HFFc6 (cell line): ENCODE data around the gene KCNB1. TPM values are rescaled to one million over a fixed set of nuclear protein-coding genes. Genes with fewer than 3 reads are reported as not detected.

Experiments used
- DNase-seq: peaks from one replicate; pipeline ENCODE4 v3.0.0-alpha.2; 2018
- H3K27ac Mint-ChIP-seq: 2 replicates; pipeline ENCODE4 v1.8.0; 2020; ENCODE audit warnings: mild to moderate bottlenecking, mixed read lengths
- H3K27me3 Mint-ChIP-seq: 2 replicates; pipeline ENCODE4 v1.8.0; 2021; ENCODE audit warnings: mild to moderate bottlenecking, moderate library complexity, mixed read lengths; ENCODE audit not compliant: insufficient read depth
- H3K36me3 Mint-ChIP-seq: 2 replicates; pipeline ENCODE4 v1.8.0; 2021; ENCODE audit warnings: low read depth, mixed read lengths
- H3K4me1 Mint-ChIP-seq: 2 replicates; pipeline ENCODE4 v1.8.0; 2020; ENCODE audit warnings: low read depth, mixed read lengths
- H3K4me3 Mint-ChIP-seq: 2 replicates; pipeline ENCODE4 v1.8.0; 2020; ENCODE audit warnings: mild to moderate bottlenecking, moderate library complexity, mixed read lengths
- H3K9me3 Mint-ChIP-seq: 2 replicates; pipeline ENCODE4 v1.8.0; 2020; ENCODE audit warnings: mild to moderate bottlenecking, mixed read lengths
- total RNA-seq, 6 experiments: library from RNA; stranded (reverse); fragmentation: NEBNext Ultra II Directional; extraction: Animal tissue kit (Norgen Biotek cat#: 25700); gene quantifications; 2 replicates in 1 of 6; 3 replicates in 5 of 6; pipeline ENCODE4 v1.2.3, GENCODE V29; 2021
- TF ChIP-seq, protein P1 (sequence below): fragments of 200-600 bp; sonication (generic); IDR thresholded peaks from 2 replicates; pipeline ENCODE4 v1.5.0; 2021; ENCODE audit warnings: antibody characterized with exemption, mild to moderate bottlenecking

Gene KCNB1
- total RNA-seq, 6 experiments from 2014 or later: 0.05 to 1.2 (median 0.20) TPM

DNA sequence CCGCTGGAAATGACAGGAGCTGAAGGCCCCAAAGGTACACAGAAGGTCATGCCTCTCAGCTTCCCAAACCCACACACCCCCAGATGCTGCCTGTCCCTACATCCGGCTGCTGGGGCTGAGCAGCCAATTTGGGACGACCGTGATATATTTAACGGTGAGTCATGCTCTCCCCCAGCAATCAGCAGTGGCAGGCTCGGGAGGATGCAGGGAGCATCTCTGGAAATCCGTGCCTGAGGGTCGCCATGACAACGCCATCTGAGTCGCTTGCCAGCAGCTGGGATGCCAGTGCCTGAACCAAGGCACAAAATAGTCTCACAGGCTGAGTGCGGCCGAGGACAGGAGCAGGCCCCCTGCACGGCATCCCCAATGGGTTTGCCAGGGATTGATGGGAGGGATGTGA lies 57.9 kb downstream of the KCNB1 start:
- Mint-ChIP-seq H3K4me3 (no peak overlapping the region), H3K9me3 (no peaks in the 10 kb centered on the region), H3K27me3 (peaks cover 47% of the 10 kb centered on the region), H3K4me1 (peaks cover 5% of the 10 kb centered on the region; the same call in 1 of the 2 replicates), H3K27ac (no peak overlapping the region), H3K36me3 (no peaks in the 10 kb centered on the region)
- TF ChIP-seq, protein P1, sequence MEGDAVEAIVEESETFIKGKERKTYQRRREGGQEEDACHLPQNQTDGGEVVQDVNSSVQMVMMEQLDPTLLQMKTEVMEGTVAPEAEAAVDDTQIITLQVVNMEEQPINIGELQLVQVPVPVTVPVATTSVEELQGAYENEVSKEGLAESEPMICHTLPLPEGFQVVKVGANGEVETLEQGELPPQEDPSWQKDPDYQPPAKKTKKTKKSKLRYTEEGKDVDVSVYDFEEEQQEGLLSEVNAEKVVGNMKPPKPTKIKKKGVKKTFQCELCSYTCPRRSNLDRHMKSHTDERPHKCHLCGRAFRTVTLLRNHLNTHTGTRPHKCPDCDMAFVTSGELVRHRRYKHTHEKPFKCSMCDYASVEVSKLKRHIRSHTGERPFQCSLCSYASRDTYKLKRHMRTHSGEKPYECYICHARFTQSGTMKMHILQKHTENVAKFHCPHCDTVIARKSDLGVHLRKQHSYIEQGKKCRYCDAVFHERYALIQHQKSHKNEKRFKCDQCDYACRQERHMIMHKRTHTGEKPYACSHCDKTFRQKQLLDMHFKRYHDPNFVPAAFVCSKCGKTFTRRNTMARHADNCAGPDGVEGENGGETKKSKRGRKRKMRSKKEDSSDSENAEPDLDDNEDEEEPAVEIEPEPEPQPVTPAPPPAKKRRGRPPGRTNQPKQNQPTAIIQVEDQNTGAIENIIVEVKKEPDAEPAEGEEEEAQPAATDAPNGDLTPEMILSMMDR: no peak
- no peak for DNase-seq

DNA sequence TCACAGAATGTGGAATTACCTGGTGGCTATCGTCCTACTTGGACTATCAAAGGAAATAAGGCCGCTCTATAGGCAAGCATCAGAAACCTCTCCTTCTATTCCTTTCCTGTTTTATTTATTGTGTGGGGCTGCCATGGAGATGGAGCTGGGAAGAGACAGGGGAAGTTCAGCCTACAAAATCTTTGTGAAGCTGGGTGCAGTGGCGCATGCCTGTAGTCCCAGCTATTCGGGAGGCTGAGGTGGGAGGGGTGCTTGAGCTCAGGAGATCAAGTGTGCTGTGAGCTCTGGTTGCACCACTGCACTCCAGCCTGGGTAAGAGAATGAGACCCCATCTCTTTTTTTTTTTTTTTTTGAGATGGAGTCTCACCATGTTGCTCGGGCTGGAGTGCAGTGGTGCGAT lies 60.3 kb downstream of the KCNB1 start:
- H3K27me3 Mint-ChIP-seq: peaks cover 57% of the 10 kb centered on the region

DNA sequence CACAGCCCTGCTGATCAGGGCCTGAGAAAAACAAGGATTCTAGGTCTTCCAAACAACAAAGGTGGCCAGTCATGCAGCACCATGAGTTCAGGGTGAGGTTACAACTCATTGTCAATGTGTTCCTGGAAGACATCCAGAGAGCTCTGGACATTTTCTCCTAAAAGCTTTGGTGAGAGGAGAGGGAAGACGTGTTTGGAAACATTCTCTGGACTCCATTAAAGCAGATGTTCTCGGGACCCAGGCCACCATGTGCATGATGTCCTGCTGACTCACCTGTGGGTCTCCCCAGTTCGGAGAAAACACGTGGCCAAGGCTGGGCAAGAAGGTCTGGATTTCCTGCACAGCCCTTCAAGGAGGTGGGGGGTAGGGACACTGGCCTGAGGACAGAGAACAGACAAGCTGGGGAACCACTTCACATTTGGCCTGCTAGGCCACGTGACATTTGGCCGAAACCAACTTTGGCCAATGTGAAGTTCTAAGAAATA lies 61.6 kb downstream of the KCNB1 start:
- peaks cover 5% of the 10 kb centered on the region; the same call in 1 of the 2 replicates for H3K4me1 Mint-ChIP-seq
- TF ChIP-seq, protein P1: no peak
- H3K36me3 Mint-ChIP-seq: no peaks in the 10 kb centered on the region
- no peak for DNase-seq
- H3K4me3 Mint-ChIP-seq: no peak overlapping the region
- H3K27ac Mint-ChIP-seq: no peak overlapping the region
- H3K9me3 Mint-ChIP-seq: no peaks in the 10 kb centered on the region
- H3K27me3 Mint-ChIP-seq: peaks cover 57% of the 10 kb centered on the region

More for the DNA sequence above, 60.3 kb downstream of the KCNB1 start:
- TF ChIP-seq, protein P1: no peak
- DNase-seq: no peak
- no peak overlapping the region for H3K4me3 Mint-ChIP-seq
- no peaks in the 10 kb centered on the region for H3K36me3 Mint-ChIP-seq
- H3K9me3 Mint-ChIP-seq: no peaks in the 10 kb centered on the region
- peaks cover 5% of the 10 kb centered on the region; the same call in 1 of the 2 replicates for H3K4me1 Mint-ChIP-seq
- H3K27ac Mint-ChIP-seq: no peak overlapping the region

DNA sequence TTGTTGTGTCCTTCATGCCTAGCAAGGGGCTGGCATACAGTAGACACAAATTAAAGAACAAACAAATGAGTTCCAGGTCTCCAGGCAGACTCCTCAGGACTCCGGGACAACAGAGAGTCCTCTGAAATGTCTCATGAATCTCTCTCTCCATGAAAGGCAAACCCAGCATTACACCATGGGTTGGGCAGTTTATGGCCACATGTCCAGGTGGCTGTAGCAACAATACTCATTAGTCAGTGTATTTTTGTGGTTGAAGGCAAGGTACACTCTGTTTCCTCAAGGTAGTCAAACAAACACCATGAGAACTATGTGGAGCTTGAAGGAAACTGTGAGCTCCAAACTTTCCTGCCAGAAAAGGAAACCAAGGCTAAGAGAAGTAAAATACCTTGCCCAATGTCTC lies 62.2 kb downstream of the KCNB1 start:
- no peak for DNase-seq
- no peaks in the 10 kb centered on the region for H3K36me3 Mint-ChIP-seq
- peaks cover 58% of the 10 kb centered on the region for H3K27me3 Mint-ChIP-seq
- H3K27ac Mint-ChIP-seq: no peak overlapping the region
- no peaks in the 10 kb centered on the region for H3K9me3 Mint-ChIP-seq
- H3K4me3 Mint-ChIP-seq: no peak overlapping the region
- TF ChIP-seq, protein P1: no peak
- H3K4me1 Mint-ChIP-seq: peaks cover 5% of the 10 kb centered on the region; the same call in 1 of the 2 replicates

DNA sequence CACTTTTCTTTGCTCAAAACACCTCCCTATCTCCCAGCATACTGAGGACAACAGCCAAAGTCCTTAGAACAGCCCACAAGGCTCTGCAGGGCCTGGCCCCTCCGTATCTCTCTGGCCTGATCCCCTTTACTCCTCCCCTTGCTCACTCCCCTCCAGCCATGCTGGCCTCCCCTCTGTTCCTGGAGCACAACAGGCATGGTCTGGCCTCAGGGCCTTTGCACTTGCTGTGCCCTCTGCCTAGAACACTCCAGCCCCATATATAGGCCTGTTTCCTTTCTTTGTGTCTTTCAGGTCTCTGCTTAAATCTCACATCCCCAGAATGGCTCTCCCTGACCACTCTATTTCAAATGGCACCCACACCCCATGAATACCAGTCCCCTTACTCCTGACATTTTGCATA lies 62.7 kb downstream of the KCNB1 start:
- peaks cover 5% of the 10 kb centered on the region; the same call in 1 of the 2 replicates for H3K4me1 Mint-ChIP-seq
- H3K4me3 Mint-ChIP-seq: no peak overlapping the region
- H3K27ac Mint-ChIP-seq: no peak overlapping the region
- TF ChIP-seq, protein P1: no peak
- H3K27me3 Mint-ChIP-seq: peaks cover 58% of the 10 kb centered on the region
- no peak for DNase-seq
- no peaks in the 10 kb centered on the region for H3K36me3 Mint-ChIP-seq
- no peaks in the 10 kb centered on the region for H3K9me3 Mint-ChIP-seq

DNA sequence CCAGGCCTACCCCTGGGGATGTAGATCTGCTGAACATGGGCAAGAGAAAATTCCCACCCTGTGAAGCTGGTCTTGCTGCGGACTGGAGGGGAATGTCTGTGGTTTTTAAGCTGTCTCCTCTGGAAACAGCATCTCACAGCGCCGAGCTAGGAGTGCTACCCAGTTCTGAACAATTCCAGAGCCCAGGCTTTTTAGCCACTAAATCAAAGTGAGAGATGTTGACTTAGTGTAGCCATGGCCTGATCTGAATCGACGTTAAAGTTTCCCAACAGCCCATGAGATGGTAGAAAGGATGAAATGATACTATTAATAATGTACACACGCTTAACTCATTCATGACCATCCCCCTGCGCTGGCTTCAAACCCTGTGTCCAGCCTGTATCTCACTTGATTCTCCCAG lies 63.7 kb downstream of the KCNB1 start:
- DNase-seq: no peak
- peaks cover 66% of the 10 kb centered on the region for H3K27me3 Mint-ChIP-seq
- H3K4me3 Mint-ChIP-seq: no peak overlapping the region
- H3K36me3 Mint-ChIP-seq: no peaks in the 10 kb centered on the region
- TF ChIP-seq, protein P1: no peak
- H3K27ac Mint-ChIP-seq: no peak overlapping the region
- H3K9me3 Mint-ChIP-seq: no peaks in the 10 kb centered on the region
- H3K4me1 Mint-ChIP-seq: no peaks in the 10 kb centered on the region
